Loucy (cell line): ENCODE measurements around the gene ZNF41.
A peak's percentile ranks its signal among the peaks of the same experiment; 100 is the strongest.
"Not testable (repeated sequence)": the region's sequence is repeated elsewhere in the genome, so short reads cannot be mapped to it uniquely, and the experiment has no call there.

Experiments used
- H2AFZ ChIP-seq: fragments of 200-600 bp; sonication (generic); 2 replicates; pipeline ENCODE4 v1.6.0; 2016; ENCODE audit warnings: antibody characterized with exemption, mild to moderate bottlenecking, low read length, moderate library complexity
- H3F3A ChIP-seq: fragments of 200-600 bp; 2 replicates; pipeline ENCODE4 v1.6.0; 2016; ENCODE audit warnings: antibody characterized with exemption, low read depth, mild to moderate bottlenecking
- H3K27me3 ChIP-seq: fragments of 200-600 bp; sonication (generic); 2 replicates; pipeline ENCODE4 v1.6.1; 2014; ENCODE audit warnings: low read length, mild to moderate bottlenecking; ENCODE audit not compliant: insufficient read depth, poor library complexity, severe bottlenecking
- H3K36me3 ChIP-seq: fragments of 200-600 bp; sonication (generic); 2 replicates; pipeline ENCODE4 v1.6.1; 2016; ENCODE audit warnings: low read length; ENCODE audit not compliant: insufficient read depth
- H3K4me1 ChIP-seq: fragments of 200-600 bp; sonication (generic); 2 replicates; pipeline ENCODE4 v1.5.1; 2014; ENCODE audit warnings: low read length, mild to moderate bottlenecking; ENCODE audit not compliant: insufficient read depth, poor library complexity, severe bottlenecking
- H3K4me2 ChIP-seq: fragments of 200-600 bp; sonication (generic); 2 replicates; pipeline ENCODE4 v1.6.0; 2014; ENCODE audit warnings: antibody characterized with exemption, low read length, low read depth, mild to moderate bottlenecking; ENCODE audit not compliant: poor library complexity, severe bottlenecking
- H3K4me3 ChIP-seq: fragments of 200-600 bp; sonication (generic); 2 replicates; pipeline ENCODE4 v1.5.1; 2014; ENCODE audit warnings: low read length, mild to moderate bottlenecking, mixed read lengths; ENCODE audit not compliant: poor library complexity, severe bottlenecking
- H3K79me2 ChIP-seq: fragments of 200-600 bp; sonication (generic); 2 replicates; pipeline ENCODE4 v1.6.1; 2014; ENCODE audit warnings: low read length; ENCODE audit not compliant: insufficient read depth
- H3K9ac ChIP-seq: fragments of 200-600 bp; sonication (generic); 2 replicates; pipeline ENCODE4 v1.6.0; 2014; ENCODE audit warnings: mild to moderate bottlenecking, low read depth, low read length, moderate library complexity; ENCODE audit not compliant: poor library complexity, severe bottlenecking
- H3K9me2 ChIP-seq: fragments of 200-600 bp; sonication (generic); replicated peaks from 2 replicates; pipeline ENCODE4 v1.6.1; 2016; ENCODE audit warnings: low read depth, low read length, mixed read lengths
- H3K9me3 ChIP-seq: fragments of 200-600 bp; sonication (generic); 2 replicates; pipeline ENCODE4 v1.6.1; 2014; ENCODE audit warnings: mild to moderate bottlenecking, antibody characterized with exemption, low read length, low read depth; ENCODE audit not compliant: insufficient read depth
- H4K20me1 ChIP-seq: fragments of 200-600 bp; sonication (generic); 2 replicates; pipeline ENCODE4 v1.6.0; 2014; ENCODE audit warnings: antibody characterized with exemption, low read length, mild to moderate bottlenecking; ENCODE audit not compliant: insufficient read depth, poor library complexity, severe bottlenecking
- CTCF ChIP-seq: fragments of 200-600 bp; sonication (generic); conservative IDR thresholded peaks from 2 replicates; pipeline ENCODE4 v1.5.1; 2014; ENCODE audit warnings: mild to moderate bottlenecking, antibody characterized with exemption, low read length
- EZH2phosphoT487 ChIP-seq: fragments of 200-600 bp; IDR thresholded peaks from 2 replicates; pipeline ENCODE4 v1.6.1; 2018; ENCODE audit warnings: antibody characterized with exemption, mild to moderate bottlenecking, moderate library complexity, borderline replicate concordance

The ZNF41 gene

GRCh38 chrX:47515941-47516665 is 33.1 kb upstream of the ZNF41 start:
- Histone ChIP-seq H3K4me1 (no peaks in the 10 kb centered on the region), H3K9me2 (no peaks in the 10 kb centered on the region), H3K27me3 (no peaks in the 10 kb centered on the region), H3F3A (no peaks in the 10 kb centered on the region), H3K9me3 (no peaks in the 10 kb centered on the region), H3K4me3 (no peak overlapping the region), H2AFZ (no peak overlapping the region), H3K36me3 (no peaks in the 10 kb centered on the region), H4K20me1 (no peaks in the 10 kb centered on the region), H3K79me2 (no peaks in the 10 kb centered on the region), H3K9ac (no peak overlapping the region), H3K4me2 (no peak overlapping the region)
- no peak for TF ChIP-seq CTCF
- TF ChIP-seq EZH2phosphoT487: no peak

- H3K4me2 ChIP-seq: no peak overlapping the region
Observed at GRCh38 chrX:47514533-47515235, 31.7 kb upstream of the ZNF41 start.

GRCh38 chrX:47513034-47513965 is 30.3 kb upstream of the ZNF41 start:
- H3K9me3 ChIP-seq, H3K27me3 ChIP-seq, H3K36me3 ChIP-seq, H3K4me1 ChIP-seq, H3K79me2 ChIP-seq, H3F3A ChIP-seq, H3K9me2 ChIP-seq, H4K20me1 ChIP-seq: not testable (repeated sequence)
- Histone ChIP-seq H3K4me2 (peak overlapping the region; percentile 67), H3K9ac (peak overlapping the region; percentile 49), H2AFZ (peak overlapping the region; percentile 91), H3K4me3 (peak overlapping the region; percentile 70)

More at GRCh38 chrX:47514533-47515235, 31.7 kb upstream of the ZNF41 start:
- H3K36me3 ChIP-seq: no peaks in the 10 kb centered on the region
- no peaks in the 10 kb centered on the region for H3K9me2 ChIP-seq
- no peaks in the 10 kb centered on the region for H3K4me1 ChIP-seq
- no peak overlapping the region for H3K9ac ChIP-seq
- H2AFZ ChIP-seq: no peak overlapping the region
- no peak overlapping the region for H3K4me3 ChIP-seq
- H4K20me1 ChIP-seq: no peaks in the 10 kb centered on the region
- no peaks in the 10 kb centered on the region for H3K79me2 ChIP-seq
- TF ChIP-seq EZH2phosphoT487 (no peak), CTCF (no peak)
- H3K9me3 ChIP-seq: no peaks in the 10 kb centered on the region
- H3F3A ChIP-seq: no peaks in the 10 kb centered on the region
- H3K27me3 ChIP-seq: no peaks in the 10 kb centered on the region

- H3K27me3 ChIP-seq, H4K20me1 ChIP-seq, H3F3A ChIP-seq, H3K79me2 ChIP-seq, H3K4me2 ChIP-seq, H3K36me3 ChIP-seq, H3K9ac ChIP-seq, H2AFZ ChIP-seq, H3K9me2 ChIP-seq, H3K4me3 ChIP-seq, H3K9me3 ChIP-seq, H3K4me1 ChIP-seq: not testable (repeated sequence)
Observed at GRCh38 chrX:47512383-47512782, 29.4 kb upstream of the ZNF41 start.
